Measurements from ENCODE around the gene IL34.

DNA sequence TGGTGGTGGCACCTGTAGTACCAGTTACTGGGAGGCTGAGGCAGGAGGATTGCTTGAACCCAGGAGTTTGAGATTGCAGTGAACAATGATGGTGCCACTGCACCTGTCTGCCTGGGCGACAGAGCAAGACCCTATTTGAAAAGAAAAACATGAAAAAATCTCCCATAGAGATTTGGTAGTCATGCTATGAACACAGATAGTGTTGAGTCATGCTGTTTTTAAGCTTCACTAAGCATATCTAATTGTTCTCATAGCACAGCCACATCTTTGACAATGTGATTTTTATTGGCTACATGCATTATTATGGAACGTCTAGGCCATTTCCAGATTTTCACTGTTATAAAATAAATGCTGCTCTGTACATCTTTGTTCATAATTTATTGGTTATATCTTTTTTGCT is 6.0 kb downstream of the IL34 start:
- TF ChIP-seq, protein P1, sequence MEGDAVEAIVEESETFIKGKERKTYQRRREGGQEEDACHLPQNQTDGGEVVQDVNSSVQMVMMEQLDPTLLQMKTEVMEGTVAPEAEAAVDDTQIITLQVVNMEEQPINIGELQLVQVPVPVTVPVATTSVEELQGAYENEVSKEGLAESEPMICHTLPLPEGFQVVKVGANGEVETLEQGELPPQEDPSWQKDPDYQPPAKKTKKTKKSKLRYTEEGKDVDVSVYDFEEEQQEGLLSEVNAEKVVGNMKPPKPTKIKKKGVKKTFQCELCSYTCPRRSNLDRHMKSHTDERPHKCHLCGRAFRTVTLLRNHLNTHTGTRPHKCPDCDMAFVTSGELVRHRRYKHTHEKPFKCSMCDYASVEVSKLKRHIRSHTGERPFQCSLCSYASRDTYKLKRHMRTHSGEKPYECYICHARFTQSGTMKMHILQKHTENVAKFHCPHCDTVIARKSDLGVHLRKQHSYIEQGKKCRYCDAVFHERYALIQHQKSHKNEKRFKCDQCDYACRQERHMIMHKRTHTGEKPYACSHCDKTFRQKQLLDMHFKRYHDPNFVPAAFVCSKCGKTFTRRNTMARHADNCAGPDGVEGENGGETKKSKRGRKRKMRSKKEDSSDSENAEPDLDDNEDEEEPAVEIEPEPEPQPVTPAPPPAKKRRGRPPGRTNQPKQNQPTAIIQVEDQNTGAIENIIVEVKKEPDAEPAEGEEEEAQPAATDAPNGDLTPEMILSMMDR (conservative IDR thresholded peaks at IDR 0.05; ENCODE audit: low read depth in 2 of 2): no peak
- TF ChIP-seq CREB1 (CRISPR knock-in tag; IDR thresholded peaks at IDR 0.05; ENCODE audit: low read depth) (no peak), REST (IDR thresholded peaks at IDR 0.05; ENCODE audit: unreplicated experiment) (no peak), NANOG (IDR thresholded peaks at IDR 0.05; ENCODE audit: borderline replicate concordance) (no peak), ZNF331 (CRISPR knock-in tag; IDR thresholded peaks at IDR 0.05; ENCODE audit: low read depth) (no peak), POLR2AphosphoS5 (IDR thresholded peaks at IDR 0.05; ENCODE audit: low read depth) (no peak)

All from GM23338 (cell line).